GM19035 (cell line): ENCODE measurements around the gene AKAP12.

Source experiments
- ATAC-seq: cut with Tn5 transposase; IDR thresholded peaks from one replicate; pipeline ENCODE4 v1.9.1; 2021; ENCODE audit not compliant: unreplicated experiment

AKAP12 gene

GRCh38 chr6:151232899-151233298 is 6.9 kb upstream of the AKAP12 start:
- ATAC-seq: no peak

GRCh38 chr6:151233731-151234130 is 6.0 kb upstream of the AKAP12 start:
- no peak for ATAC-seq

GRCh38 chr6:151236668-151237401 is 2.9 kb upstream of the AKAP12 start:
- ATAC-seq: no peak

- ATAC-seq: no peak
These were observed 394 bp downstream of the AKAP12 start for GRCh38 chr6:151240036-151240685.

- ATAC-seq: no peak
These were observed 1.2 kb downstream of the AKAP12 start for GRCh38 chr6:151240791-151241642.

GRCh38 chr6:151241853-151242252 is 2.1 kb downstream of the AKAP12 start:
- ATAC-seq: no peak

GRCh38 chr6:151242420-151242861 is 2.7 kb downstream of the AKAP12 start:
- no peak for ATAC-seq

- ATAC-seq: no peak
These were observed 3.7 kb downstream of the AKAP12 start for GRCh38 chr6:151243481-151243880.

- ATAC-seq: no peak
These were observed 7.7 kb downstream of the AKAP12 start for GRCh38 chr6:151247490-151247889.

- ATAC-seq: no peak
These were observed 8.5 kb downstream of the AKAP12 start for GRCh38 chr6:151248295-151248694.

- no peak for ATAC-seq
These were observed 12.9 kb downstream of the AKAP12 start for GRCh38 chr6:151252634-151253033.

GRCh38 chr6:151254451-151255081 is 14.8 kb downstream of the AKAP12 start:
- ATAC-seq: no peak

GRCh38 chr6:151255811-151256210 is 16.0 kb downstream of the AKAP12 start:
- no peak for ATAC-seq

- no peak for ATAC-seq
These were observed 18.2 kb downstream of the AKAP12 start for GRCh38 chr6:151257985-151258445.

GRCh38 chr6:151260205-151260604 is 20.4 kb downstream of the AKAP12 start:
- ATAC-seq: no peak

GRCh38 chr6:151263035-151263434 is 23.3 kb downstream of the AKAP12 start:
- no peak for ATAC-seq

GRCh38 chr6:151263967-151264366 is 24.2 kb downstream of the AKAP12 start:
- no peak for ATAC-seq

- ATAC-seq: no peak
These were observed 25.5 kb downstream of the AKAP12 start for GRCh38 chr6:151265282-151265681.

GRCh38 chr6:151269321-151269995 is 29.7 kb downstream of the AKAP12 start:
- no peak for ATAC-seq

- ATAC-seq: no peak
These were observed 35.4 kb downstream of the AKAP12 start for GRCh38 chr6:151275121-151275520.

GRCh38 chr6:151275566-151275965 is 35.8 kb downstream of the AKAP12 start:
- ATAC-seq: no peak
